ENCODE measurements around the gene ETV6. TPM values are rescaled to one million over a fixed set of nuclear protein-coding genes. Genes with fewer than 3 reads are reported as not detected.

ETV6 gene
- total and polyA plus RNA-seq, 2 of the 8 experiments (the other 6 are each of a cell fraction or from before 2014, with no cell fraction given): 5.5 to 23.9 TPM

- Histone ChIP-seq H3K18ac (ENCODE audit: extremely low read depth, low read length) (no peak overlapping the region), H3K23me2 (ENCODE audit: low read depth, low read length) (no peaks in the 10 kb centered on the region), H3K79me1 (ENCODE audit: low read depth, low read length) (no peaks in the 10 kb centered on the region), H3K36me3 (ENCODE audit: control insufficient read depth in 2 of 4, insufficient read depth in 4 of 4, low read length in 3 of 4) (peaks cover 0 to 6% (median 1%) of the 10 kb centered on the region in 4 experiments; a peak in 2 of 8 replicates), H4K91ac (replicated peaks; ENCODE audit: insufficient read length, low read length) (peak overlapping the region; percentile 49), H2BK20ac (ENCODE audit: low read length) (no peak overlapping the region), H4K20me1 (replicated peaks in 1 of 2; ENCODE audit: control insufficient read depth in 1 of 2, insufficient read depth in 2 of 2, low read length in 2 of 2) (no peaks in the 10 kb centered on the region), H3K14ac (ENCODE audit: insufficient read length) (no peak overlapping the region), H3K4me2 (ENCODE audit: insufficient read depth in 1 of 2, low read depth in 2 of 2, low read length in 2 of 2) (no peak overlapping the region), H3K9ac (replicated peaks in 1 of 4; ENCODE audit: extremely low read depth in 1 of 4, low read depth in 3 of 4, low read length in 3 of 4) (no peak overlapping the region), H2BK15ac (ENCODE audit: low read length) (no peak overlapping the region), H4K5ac (ENCODE audit: insufficient read length, low read depth, low read length) (no peak overlapping the region), H2AFZ (ENCODE audit: low read length) (no peak overlapping the region), H2BK5ac (ENCODE audit: low read depth, low read length) (no peak overlapping the region), H3K56ac (replicated peaks; ENCODE audit: insufficient read length, low read depth, low read length) (no peak overlapping the region), H3K4ac (replicated peaks; ENCODE audit: insufficient read length, low read depth, low read length) (no peak overlapping the region), H3K27ac (ENCODE audit: low read depth, low read length) (0 out of 2 replicates have a peak overlapping the region, but pooled peaks have one; percentile 3), H3K9me3 (ENCODE audit: insufficient read depth in 2 of 2, low read depth in 1 of 2, low read length in 1 of 2) (no peaks in the 10 kb centered on the region), H2AK5ac (ENCODE audit: low read depth, low read length) (no peak overlapping the region), H3K27me3 (replicated peaks in 1 of 4; ENCODE audit: control insufficient read depth in 3 of 4, extremely low read depth in 1 of 4, insufficient read depth in 3 of 4, low read length in 3 of 4) (no peaks in the 10 kb centered on the region), H2BK12ac (ENCODE audit: low read depth, low read length) (peak overlapping the region; percentile 56; the same call in 1 of the 2 replicates), H4K8ac (ENCODE audit: extremely low read depth, insufficient read depth, low read length) (no peak overlapping the region), H3K79me2 (ENCODE audit: control insufficient read depth in 1 of 2, insufficient read depth in 2 of 2, low read length in 2 of 2) (no peaks in the 10 kb centered on the region), H2BK120ac (replicated peaks; ENCODE audit: low read depth, low read length) (peak overlapping the region; percentile 9), H3K4me1 (replicated peaks in 1 of 4; ENCODE audit: control insufficient read depth in 3 of 4, insufficient read depth in 4 of 4, low read length in 3 of 4) (peaks cover 0 to 22% (median 7%) of the 10 kb centered on the region in 4 experiments; a peak in 4 of 7 replicates), H3K4me3 (ENCODE audit: extremely low read depth in 1 of 4, insufficient read depth in 2 of 4, low read depth in 3 of 4, low read length in 4 of 4) (no peak overlapping the region), H3K23ac (ENCODE audit: insufficient read length) (no peak overlapping the region)
- FAIRE-seq (no peak), DNase-seq (ENCODE audit: low read depth in 1 of 2, low spot score in 2 of 2) (no peak)
- POLR2A ChIA-PET (ENCODE audit: partially characterized antibody): no interaction called here
- CTCF ChIA-PET (ENCODE audit: partially characterized antibody): interaction anchor here (0.9 to 1.8 kb wide), 4 partner anchors 9 to 45 kb away, joined by 3 to 6 read pairs (median 4); no protein-coding TSS in a partner anchor
- TF ChIP-seq CHD2 (IDR thresholded peaks at IDR 0.05; ENCODE audit: low read length): no peak
- no peak for TF ChIP-seq YY1 (IDR thresholded peaks at IDR 0.05; ENCODE audit: low read depth, low read length)
- no peak for TF ChIP-seq RBBP5 (IDR thresholded peaks at IDR 0.05; ENCODE audit: borderline replicate concordance, low read depth, low read length)
- WGBS, 2 experiments (ENCODE audit: extremely low coverage in 1 of 2, insufficient coverage in 1 of 2, insufficient read length in 1 of 2, insufficient replicate concordance in 2 of 2, low coverage in 1 of 2, low lambda C conversion rate in 2 of 2, missing lambda C conversion rate in 1 of 2): 85% methylated on average over 7 of the region's 7 CpGs; no CpG with 5 or more reads in 1 of the 2 experiments
Measured at GRCh38 chr12:11856971-11857370, 207.5 kb downstream of the ETV6 start.

Measured in H1 (cell line).